Left ventricle myocardium inferior (tissue), 1 donor: ENCODE results near the gene HLA-DRA. TPM values are rescaled to one million over a fixed set of nuclear protein-coding genes. Genes with fewer than 3 reads are reported as not detected.

Source experiments
- DNase-seq: peaks from one replicate; pipeline ENCODE4 v3.0.0-alpha.2; 2020
- H3K27ac ChIP-seq: fragments of 200-600 bp; replicated peaks from 2 replicates; pipeline ENCODE4 v1.8.0; 2021
- H3K27me3 ChIP-seq: fragments of 200-600 bp; 2 replicates; pipeline ENCODE4 v1.8.0; 2021; ENCODE audit warnings: low read depth
- H3K36me3 ChIP-seq: fragments of 200-600 bp; 2 replicates; pipeline ENCODE4 v1.8.0; 2021
- H3K4me1 ChIP-seq: fragments of 200-600 bp; 2 replicates; pipeline ENCODE4 v1.8.0; 2021
- H3K4me3 ChIP-seq: fragments of 200-600 bp; 2 replicates; pipeline ENCODE4 v1.8.0; 2021; ENCODE audit warnings: mild to moderate bottlenecking, moderate library complexity
- H3K9me3 ChIP-seq: fragments of 200-600 bp; replicated peaks from 2 replicates; pipeline ENCODE4 v1.8.0; 2021
- CTCF ChIP-seq: fragments of 200-600 bp; IDR thresholded peaks from 2 replicates; pipeline ENCODE4 v1.8.0; 2021; ENCODE audit warnings: antibody characterized with exemption, mild to moderate bottlenecking, borderline replicate concordance
- intact Hi-C: fragments of 100-400 bp; cut with micrococcal nuclease; formaldehyde crosslinking; loops from one replicate; pipeline ENCODE4 v1.11.0; 2022
- total RNA-seq: library from RNA; stranded (reverse); fragmentation: NEBNext Ultra II Directional; extraction: Animal tissue kit (Norgen Biotek cat#: 25700); gene quantifications from one replicate; pipeline ENCODE4 v1.2.1, GENCODE V29; 2021
- donor health status: DM: no; HTN: yes; CAD: no; lungs with severe emphysema.

The HLA-DRA gene
- total RNA-seq, 1 donor from 2014 or later = 87.3 TPM

- H3K36me3 ChIP-seq = peaks cover under 1% of the 10 kb centered on the region
- H3K9me3 ChIP-seq = no peaks in the 10 kb centered on the region
- H3K27me3 ChIP-seq = peaks cover 9% of the 10 kb centered on the region
- H3K27ac ChIP-seq = no peak overlapping the region
- no peak for DNase-seq
- H3K4me1 ChIP-seq = no peaks in the 10 kb centered on the region
- H3K4me3 ChIP-seq = no peak overlapping the region
- intact Hi-C loops = no loop called here
- no peak for TF ChIP-seq CTCF
These were observed 9.5 kb downstream of the HLA-DRA start for GRCh38 chr6:32449088-32449736.

GRCh38 chr6:32457054-32457453 is 17.4 kb downstream of the HLA-DRA start:
- Histone ChIP-seq H3K9me3 (no peaks in the 10 kb centered on the region), H3K36me3 (no peaks in the 10 kb centered on the region), H3K4me1 (no peaks in the 10 kb centered on the region), H3K27me3 (peaks cover 33% of the 10 kb centered on the region), H3K4me3 (no peak overlapping the region), H3K27ac (no peak overlapping the region)
- intact Hi-C loops = no loop called here
- no peak for TF ChIP-seq CTCF
- DNase-seq = no peak

GRCh38 chr6:32459781-32460424 is 20.2 kb downstream of the HLA-DRA start:
- intact Hi-C loops = no loop called here
- TF ChIP-seq CTCF = no peak
- H3K36me3 ChIP-seq = no peaks in the 10 kb centered on the region

GRCh38 chr6:32460528-32460927 is 20.8 kb downstream of the HLA-DRA start:
- Histone ChIP-seq H3K4me3 (no peak overlapping the region), H3K27ac (no peak overlapping the region), H3K9me3 (no peaks in the 10 kb centered on the region), H3K27me3 (peaks cover 25% of the 10 kb centered on the region), H3K36me3 (no peaks in the 10 kb centered on the region), H3K4me1 (no peaks in the 10 kb centered on the region)
- intact Hi-C loops = no loop called here
- TF ChIP-seq CTCF = no peak
- DNase-seq = no peak

More at GRCh38 chr6:32459781-32460424, 20.2 kb downstream of the HLA-DRA start:
- H3K9me3 ChIP-seq = no peaks in the 10 kb centered on the region
- no peak for DNase-seq
- H3K27me3 ChIP-seq = peaks cover 25% of the 10 kb centered on the region
- no peaks in the 10 kb centered on the region for H3K4me1 ChIP-seq
- H3K4me3 ChIP-seq = peak overlapping the region; percentile 54
- no peak overlapping the region for H3K27ac ChIP-seq

GRCh38 chr6:32461493-32461892 is 21.8 kb downstream of the HLA-DRA start:
- intact Hi-C loops = no loop called here
- TF ChIP-seq CTCF = no peak
- no peaks in the 10 kb centered on the region for H3K9me3 ChIP-seq
- no peaks in the 10 kb centered on the region for H3K4me1 ChIP-seq
- H3K27me3 ChIP-seq = peaks cover 25% of the 10 kb centered on the region
- no peak overlapping the region for H3K4me3 ChIP-seq
- DNase-seq = no peak
- no peak overlapping the region for H3K27ac ChIP-seq
- no peaks in the 10 kb centered on the region for H3K36me3 ChIP-seq
